Psoas muscle (tissue), 8 donors: ENCODE measurements around the gene CADPS. TPM values are rescaled to one million over a fixed set of nuclear protein-coding genes. Genes with fewer than 3 reads are reported as not detected.

ENCODE experiments used
- ATAC-seq, 4 donors: fragments of 200-7000 bp; cut with Tn5 transposase; one replicate each; pipeline ENCODE4 v1.9.1; 2020; ENCODE audit warnings: moderate library complexity in 3 of 4, mild to moderate bottlenecking in 2 of 4
- DNase-seq, 2 donors: peaks; one replicate each; pipeline ENCODE4 v3.0.0-alpha.2; 2020
- H3K27ac ChIP-seq: fragments of 200-600 bp; one replicate; pipeline ENCODE4 v1.8.0; 2022
- H3K27me3 ChIP-seq, 3 donors: fragments of 200-600 bp in 1 of 3; one replicate each; pipeline versions ENCODE4 v1.6.1 to v1.8.0; 2013 to 2022; ENCODE audit warnings: low read length in 2 of 3, mild to moderate bottlenecking in 2 of 3, moderate library complexity in 1 of 3; ENCODE audit not compliant: insufficient read depth in 3 of 3
- H3K36me3 ChIP-seq, 2 donors: fragments of 200-600 bp in 1 of 2; one replicate each; pipeline versions ENCODE4 v1.6.1 to v1.8.0; 2013 to 2022; ENCODE audit warnings: low read depth in 1 of 2, mild to moderate bottlenecking in 1 of 2, moderate library complexity in 1 of 2; ENCODE audit not compliant: insufficient read depth in 1 of 2
- H3K4me1 ChIP-seq: fragments of 200-600 bp; one replicate; pipeline ENCODE4 v1.8.0; 2022
- H3K4me3 ChIP-seq: fragments of 200-600 bp; one replicate; pipeline ENCODE4 v1.8.0; 2022; ENCODE audit warnings: mild to moderate bottlenecking
- H3K9me3 ChIP-seq: fragments of 200-600 bp; one replicate; pipeline ENCODE4 v1.8.0; 2022
- WGBS, 3 donors: extraction: QIAGEN DNeasy Blood & Tissue Kit; methylation state at CpG; one replicate each; pipeline versions ENCODE4 v1.1.6 to v1.1.7; 2013; 5-methylcytosine and 5-hydroxymethylcytosine counted together
- intact Hi-C, 2 donors: fragments of 100-400 bp; cut with DNase I; formaldehyde crosslinking; loops; one replicate each; pipeline versions ENCODE4 v1.11.0 to v1.14.2; 2022
- polyA plus RNA-seq, 3 donors: library from polyadenylated mRNA; stranded (reverse); fragments of 200-250 nt; gene quantifications; one replicate each; pipeline ENCODE4 v1.2.3, GENCODE V29; 2013
- total RNA-seq, 4 donors: library from RNA; stranded (reverse); fragmentation: NEBNext Ultra II Directional in 2 of 4; extraction: Animal tissue kit (Norgen Biotek cat#: 25700) in 2 of 4; gene quantifications; one replicate each; pipeline versions ENCODE4 v1.2.1 to v1.2.4, GENCODE V29; 2021 to 2023
- TF ChIP-seq, protein P1 (sequence below): fragments of 200-600 bp; IDR thresholded peaks from one replicate; pipeline ENCODE4 v1.8.0; 2022; ENCODE audit warnings: antibody characterized with exemption
- donor health status: healthy with polysubstance abuse.
- donor health status: DM: no; HTN: no; CAD: no; lungs with moderate emphysema.
- donor health status: Bipolar disorder and iron deficiency.
- donor health status: healthy.
- donor health status: DM: yes; HTN: yes; CAD: no.
- donor health status: DM: no; HTN: no; CAD: no.
- donor health status: DM: no; HTN: no; CAD: no.
- donor health status: DM: yes; HTN: yes; CAD: no.

CADPS gene
- total and polyA plus RNA-seq, 7 donors, result 0.01 to 0.07 (median 0.04) TPM; not detected in 4

DNA sequence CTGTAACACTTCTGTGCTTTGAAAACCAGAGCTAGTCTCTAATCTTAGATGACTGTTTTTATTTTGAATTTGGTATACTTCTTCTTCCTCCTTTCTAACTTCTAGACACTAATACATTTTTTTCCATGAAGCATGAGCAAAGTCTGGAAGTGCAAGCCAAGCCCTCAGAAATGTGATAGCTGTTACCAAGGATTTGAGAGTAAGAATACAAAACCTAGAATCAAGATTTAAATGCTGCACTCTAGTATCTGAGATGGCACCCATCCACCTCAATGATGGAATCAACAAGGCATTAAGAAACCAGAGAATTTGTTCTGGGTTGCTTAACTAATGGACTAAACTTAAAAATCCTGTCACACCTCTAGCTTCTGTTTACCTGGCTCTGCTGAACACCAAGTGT is 511.0 kb downstream of the CADPS start:
- intact Hi-C loops, result no loop called here
- H3K27ac ChIP-seq, result no peak overlapping the region
- H3K4me1 ChIP-seq, result peaks cover 3% of the 10 kb centered on the region
- peaks cover 7 to 67% (median 21%) of the 10 kb centered on the region in 3 donors for H3K27me3 ChIP-seq
- DNase-seq (no peak), ATAC-seq (no peak)
- H3K4me3 ChIP-seq, result no peak overlapping the region
- H3K9me3 ChIP-seq, result no peaks in the 10 kb centered on the region
- TF ChIP-seq, protein P1, sequence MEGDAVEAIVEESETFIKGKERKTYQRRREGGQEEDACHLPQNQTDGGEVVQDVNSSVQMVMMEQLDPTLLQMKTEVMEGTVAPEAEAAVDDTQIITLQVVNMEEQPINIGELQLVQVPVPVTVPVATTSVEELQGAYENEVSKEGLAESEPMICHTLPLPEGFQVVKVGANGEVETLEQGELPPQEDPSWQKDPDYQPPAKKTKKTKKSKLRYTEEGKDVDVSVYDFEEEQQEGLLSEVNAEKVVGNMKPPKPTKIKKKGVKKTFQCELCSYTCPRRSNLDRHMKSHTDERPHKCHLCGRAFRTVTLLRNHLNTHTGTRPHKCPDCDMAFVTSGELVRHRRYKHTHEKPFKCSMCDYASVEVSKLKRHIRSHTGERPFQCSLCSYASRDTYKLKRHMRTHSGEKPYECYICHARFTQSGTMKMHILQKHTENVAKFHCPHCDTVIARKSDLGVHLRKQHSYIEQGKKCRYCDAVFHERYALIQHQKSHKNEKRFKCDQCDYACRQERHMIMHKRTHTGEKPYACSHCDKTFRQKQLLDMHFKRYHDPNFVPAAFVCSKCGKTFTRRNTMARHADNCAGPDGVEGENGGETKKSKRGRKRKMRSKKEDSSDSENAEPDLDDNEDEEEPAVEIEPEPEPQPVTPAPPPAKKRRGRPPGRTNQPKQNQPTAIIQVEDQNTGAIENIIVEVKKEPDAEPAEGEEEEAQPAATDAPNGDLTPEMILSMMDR, result no peak
- H3K36me3 ChIP-seq, result no peaks in the 10 kb centered on the region

DNA sequence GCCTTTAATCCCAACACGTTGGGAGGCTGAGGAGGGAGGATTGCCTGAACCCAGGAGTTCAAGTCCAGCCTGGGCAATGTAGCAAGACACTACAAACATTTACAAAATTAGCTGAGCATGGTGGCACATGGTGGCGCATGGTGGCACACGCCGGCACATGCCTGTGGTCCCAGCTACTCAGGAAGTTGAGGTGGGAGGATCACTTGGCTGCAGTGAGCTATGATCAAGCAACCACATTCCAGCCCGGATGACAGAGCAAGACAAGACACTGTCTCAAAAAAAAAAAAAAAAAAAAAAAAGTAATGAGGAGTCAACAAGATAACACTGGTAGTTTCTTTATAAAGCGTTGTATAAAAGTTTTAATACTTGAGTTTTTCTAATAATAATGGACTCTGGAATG is 511.9 kb downstream of the CADPS start:
- Histone ChIP-seq H3K27ac (no peak overlapping the region), H3K27me3 (peaks cover 7 to 58% (median 16%) of the 10 kb centered on the region in 3 donors), H3K4me3 (no peak overlapping the region), H3K9me3 (no peaks in the 10 kb centered on the region), H3K36me3 (no peaks in the 10 kb centered on the region), H3K4me1 (no peaks in the 10 kb centered on the region)
- intact Hi-C loops, result no loop called here
- TF ChIP-seq, protein P1, result no peak
- ATAC-seq, result no peak
- DNase-seq, result no peak
- 76 to 83% (median 81%) methylated on average over 6 of the region's 6 CpGs for WGBS, 3 donors

DNA sequence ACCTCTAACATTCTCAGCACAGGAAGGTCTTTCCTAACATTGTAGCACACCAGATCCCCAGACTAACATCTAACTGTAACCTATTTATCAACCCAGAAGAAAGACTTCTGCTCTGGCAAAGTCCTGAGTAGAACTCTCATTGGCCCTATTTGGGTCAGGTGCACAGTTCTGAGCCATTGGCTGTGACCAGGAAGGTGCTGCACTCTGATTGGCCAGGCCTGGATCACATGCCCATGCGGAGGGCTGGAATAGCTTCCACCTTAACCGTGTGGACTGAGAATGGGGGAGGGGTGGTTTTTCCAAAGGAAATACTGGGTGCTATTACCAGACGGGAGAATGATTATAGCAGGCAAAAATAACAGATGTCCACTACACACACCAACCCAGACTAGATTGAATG is 513.4 kb downstream of the CADPS start:
- no peaks in the 10 kb centered on the region for H3K4me1 ChIP-seq
- DNase-seq (no peak), ATAC-seq (no peak)
- H3K27ac ChIP-seq, result no peak overlapping the region
- H3K36me3 ChIP-seq, result no peaks in the 10 kb centered on the region
- WGBS, 3 donors, result 46 to 57% (median 56%) methylated on average over 3 of the region's 3 CpGs
- H3K9me3 ChIP-seq, result no peaks in the 10 kb centered on the region
- H3K4me3 ChIP-seq, result no peak overlapping the region
- intact Hi-C loops, result no loop called here
- TF ChIP-seq, protein P1, result no peak
- H3K27me3 ChIP-seq, result peaks cover 5 to 43% (median 6%) of the 10 kb centered on the region in 3 donors

DNA sequence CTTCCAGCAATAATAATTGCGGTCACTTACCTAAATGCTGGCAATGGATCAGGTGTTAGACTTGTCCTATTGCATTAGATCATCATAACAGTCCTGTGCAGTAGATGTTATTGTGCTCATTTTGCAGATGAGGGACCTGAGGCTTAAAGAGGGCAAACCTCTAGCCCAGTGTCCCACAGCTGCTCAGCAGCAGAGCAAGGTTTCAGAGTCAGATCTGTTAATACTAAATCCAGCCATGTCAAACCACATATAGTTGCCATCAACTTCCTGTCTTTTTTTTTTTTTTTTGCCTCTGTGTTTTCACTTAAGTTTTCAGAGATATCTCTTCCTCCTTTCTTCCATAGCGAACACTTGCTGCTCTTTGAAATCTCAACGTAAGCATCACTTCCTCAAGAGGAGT is 514.0 kb downstream of the CADPS start:
- TF ChIP-seq, protein P1, result no peak
- no peaks in the 10 kb centered on the region for H3K9me3 ChIP-seq
- no peak for ATAC-seq
- no peak overlapping the region for H3K4me3 ChIP-seq
- no peaks in the 10 kb centered on the region for H3K4me1 ChIP-seq
- H3K27ac ChIP-seq, result no peak overlapping the region
- WGBS, 3 donors, result 88 to 91% (median 89%) methylated on average over 3 of the region's 3 CpGs
- peaks cover 5 to 37% (median 6%) of the 10 kb centered on the region in 3 donors for H3K27me3 ChIP-seq
- no peak for DNase-seq
- H3K36me3 ChIP-seq, result no peaks in the 10 kb centered on the region
- intact Hi-C loops, result no loop called here

DNA sequence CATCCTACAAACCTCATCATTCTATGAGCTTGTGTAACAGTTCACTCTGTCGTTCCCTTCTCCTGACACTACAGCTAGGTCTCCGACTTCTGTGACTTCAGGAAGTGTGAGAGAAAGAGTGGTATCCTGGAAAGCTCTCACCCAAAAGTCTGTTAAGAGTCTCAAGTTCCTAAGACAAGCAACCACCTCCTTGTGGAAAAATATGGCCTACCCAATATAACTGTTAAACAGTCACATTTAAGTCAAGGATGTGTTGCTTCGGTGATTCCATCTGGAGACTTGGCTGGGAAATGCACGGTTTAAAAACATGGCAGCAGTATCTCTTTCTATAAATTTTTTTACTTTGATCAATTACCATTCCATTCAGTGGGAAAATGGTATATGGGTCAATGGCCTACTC is 515.7 kb downstream of the CADPS start:
- no peak for DNase-seq
- WGBS, 3 donors, result 79 to 88% (median 84%) methylated on average over 4 of the region's 4 CpGs
- Histone ChIP-seq H3K27ac (no peak overlapping the region), H3K36me3 (no peaks in the 10 kb centered on the region), H3K9me3 (no peaks in the 10 kb centered on the region), H3K27me3 (peaks cover 3 to 32% (median 5%) of the 10 kb centered on the region in 3 donors), H3K4me1 (no peaks in the 10 kb centered on the region), H3K4me3 (no peak overlapping the region)
- intact Hi-C loops, result no loop called here
- no peak for ATAC-seq
- TF ChIP-seq, protein P1, result no peak
